ENCODE data around the gene CEMIP2. TPM values are rescaled to one million over a fixed set of nuclear protein-coding genes. Genes with fewer than 3 reads are reported as not detected.
A peak's percentile ranks its signal among the peaks of the same experiment; 100 is the strongest.

Gene CEMIP2
- total and polyA plus RNA-seq, 8 donors, result 12.4 to 218 (median 59.8) TPM

DNA sequence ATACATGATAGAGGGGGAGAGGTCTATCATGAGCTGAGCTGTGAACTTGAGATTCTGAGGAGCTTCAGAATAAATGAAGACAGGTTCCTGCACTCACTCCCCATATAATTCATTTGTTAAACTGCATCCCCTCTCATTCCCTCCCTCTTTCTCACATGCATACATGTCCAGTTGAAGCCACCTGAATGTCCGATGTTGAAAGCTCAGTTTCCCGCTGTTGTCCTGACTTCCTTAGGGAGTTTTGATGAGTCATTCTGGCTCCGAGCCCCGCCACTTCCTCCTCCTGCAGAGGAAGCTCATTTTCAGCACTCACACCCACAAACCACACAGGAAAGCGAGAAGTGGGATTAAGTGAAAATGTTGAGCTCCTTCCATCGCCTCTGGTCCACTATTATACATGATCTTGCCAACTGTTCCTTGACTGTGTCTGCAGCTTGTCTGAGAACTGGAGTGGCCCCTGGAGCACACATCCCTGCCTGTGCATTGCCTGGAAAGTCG lies 121.2 kb downstream of the CEMIP2 start:
- peak in 1 of 3 donors; percentile 57 for TF ChIP-seq POLR2AphosphoS5 (IDR thresholded peaks at IDR 0.05)
- no peak for TF ChIP-seq POLR2A (IDR thresholded peaks at IDR 0.05)
- TF ChIP-seq, protein P1, sequence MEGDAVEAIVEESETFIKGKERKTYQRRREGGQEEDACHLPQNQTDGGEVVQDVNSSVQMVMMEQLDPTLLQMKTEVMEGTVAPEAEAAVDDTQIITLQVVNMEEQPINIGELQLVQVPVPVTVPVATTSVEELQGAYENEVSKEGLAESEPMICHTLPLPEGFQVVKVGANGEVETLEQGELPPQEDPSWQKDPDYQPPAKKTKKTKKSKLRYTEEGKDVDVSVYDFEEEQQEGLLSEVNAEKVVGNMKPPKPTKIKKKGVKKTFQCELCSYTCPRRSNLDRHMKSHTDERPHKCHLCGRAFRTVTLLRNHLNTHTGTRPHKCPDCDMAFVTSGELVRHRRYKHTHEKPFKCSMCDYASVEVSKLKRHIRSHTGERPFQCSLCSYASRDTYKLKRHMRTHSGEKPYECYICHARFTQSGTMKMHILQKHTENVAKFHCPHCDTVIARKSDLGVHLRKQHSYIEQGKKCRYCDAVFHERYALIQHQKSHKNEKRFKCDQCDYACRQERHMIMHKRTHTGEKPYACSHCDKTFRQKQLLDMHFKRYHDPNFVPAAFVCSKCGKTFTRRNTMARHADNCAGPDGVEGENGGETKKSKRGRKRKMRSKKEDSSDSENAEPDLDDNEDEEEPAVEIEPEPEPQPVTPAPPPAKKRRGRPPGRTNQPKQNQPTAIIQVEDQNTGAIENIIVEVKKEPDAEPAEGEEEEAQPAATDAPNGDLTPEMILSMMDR (IDR thresholded peaks at IDR 0.05), result no peak
- TF ChIP-seq EP300 (IDR thresholded peaks at IDR 0.05), result no peak
- WGBS, 5 donors, result 12 to 33% (median 21%) methylated on average over 7 of the region's 7 CpGs

DNA sequence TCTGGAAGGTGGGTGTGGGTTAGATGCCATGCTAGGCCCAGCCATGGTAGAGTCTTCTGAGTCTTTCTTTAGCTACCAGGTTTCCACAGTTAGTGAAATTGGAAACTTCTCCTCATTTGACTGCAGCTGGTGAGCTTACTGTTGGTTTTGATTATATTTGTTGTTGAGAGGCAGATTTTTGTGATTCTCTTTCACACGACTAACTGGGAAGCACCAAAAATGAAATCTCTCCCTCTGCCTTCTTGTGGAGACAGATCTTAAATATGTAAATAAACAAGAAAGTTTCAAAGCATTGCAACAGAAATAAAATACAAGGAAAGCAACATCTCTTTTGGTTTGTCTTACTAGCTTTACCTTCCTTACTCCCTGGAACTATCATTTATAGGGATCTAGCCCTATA lies 122.2 kb downstream of the CEMIP2 start:
- no peak for DNase-seq
- H3K9me3 ChIP-seq, result no peaks in the 10 kb centered on the region
- WGBS, 5 donors, result 70 to 85% (median 80%) methylated on average over 1 of the region's 1 CpG
- peaks cover 0 to 8% (median 0%) of the 10 kb centered on the region in 3 donors for H3K27me3 ChIP-seq
- intact Hi-C loops (cut with DNase I; ENCODE audit: low total_unique reads), result no loop called here
- H3K4me3 ChIP-seq, result no peak overlapping the region
- H3K27ac ChIP-seq, result no peak overlapping the region
- H3K4me1 ChIP-seq, result peaks cover 5 to 12% (median 10%) of the 10 kb centered on the region in 4 donors
- no peak for TF ChIP-seq POLR2A (IDR thresholded peaks at IDR 0.05)
- TF ChIP-seq, protein P1 (IDR thresholded peaks at IDR 0.05), result no peak
- no peak for TF ChIP-seq POLR2AphosphoS5 (IDR thresholded peaks at IDR 0.05)
- no peak for TF ChIP-seq EP300 (IDR thresholded peaks at IDR 0.05)
- H3K36me3 ChIP-seq, result no peaks in the 10 kb centered on the region

More for the DNA sequence above, 121.2 kb downstream of the CEMIP2 start:
- H3K9me3 ChIP-seq, result no peaks in the 10 kb centered on the region
- H3K4me3 ChIP-seq, result no peak overlapping the region
- no peaks in the 10 kb centered on the region for H3K36me3 ChIP-seq
- peak; percentile 63 to 67 for DNase-seq
- H3K4me1 ChIP-seq, result peaks cover 5 to 12% (median 10%) of the 10 kb centered on the region in 4 donors
- H3K27ac ChIP-seq, result no peak overlapping the region
- peaks cover 0 to 8% (median 0%) of the 10 kb centered on the region in 3 donors for H3K27me3 ChIP-seq
- intact Hi-C loops (cut with DNase I; ENCODE audit: low total_unique reads), result no loop called here

DNA sequence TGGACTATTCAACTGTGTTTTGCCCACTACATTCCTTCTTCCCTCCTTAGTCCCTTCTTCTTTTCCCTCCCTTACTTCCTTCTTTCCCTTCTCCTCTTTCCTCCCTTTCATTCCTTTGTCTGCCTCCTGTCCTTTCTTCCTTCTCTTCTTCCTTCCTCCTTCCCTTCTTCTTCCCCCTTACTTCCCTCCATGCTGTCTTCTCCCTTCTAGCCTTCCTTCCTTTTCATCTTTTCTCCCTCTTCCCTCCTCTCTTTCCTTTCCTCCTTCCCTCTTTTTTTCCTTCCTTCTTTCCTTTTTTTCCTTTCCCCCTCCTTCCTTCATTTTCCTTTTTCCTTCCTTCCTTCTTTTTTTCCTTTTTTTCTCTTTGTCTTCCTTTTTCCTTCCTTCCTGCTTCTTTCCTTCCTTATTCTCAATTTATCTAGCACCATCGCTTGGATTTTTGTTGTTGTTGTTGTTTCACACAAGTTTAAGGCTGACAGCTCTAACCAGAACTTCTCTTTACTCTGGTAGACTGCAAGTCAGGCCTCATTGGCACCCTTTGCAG lies 123.4 kb downstream of the CEMIP2 start:
- no peak for TF ChIP-seq POLR2A (IDR thresholded peaks at IDR 0.05)
- no peak for TF ChIP-seq EP300 (IDR thresholded peaks at IDR 0.05)
- TF ChIP-seq POLR2AphosphoS5 (IDR thresholded peaks at IDR 0.05), result no peak
- TF ChIP-seq, protein P1 (IDR thresholded peaks at IDR 0.05), result no peak
- Histone ChIP-seq H3K4me3 (no peak overlapping the region), H3K36me3 (no peaks in the 10 kb centered on the region), H3K27me3 (peaks cover 0 to 8% (median 0%) of the 10 kb centered on the region in 3 donors), H3K9me3 (no peaks in the 10 kb centered on the region), H3K27ac (no peak overlapping the region), H3K4me1 (peaks cover 5 to 12% (median 10%) of the 10 kb centered on the region in 4 donors)
- intact Hi-C loops (cut with DNase I; ENCODE audit: low total_unique reads), result no loop called here
- no peak for DNase-seq
- 90 to 95% (median 92%) methylated on average over 1 of the region's 1 CpG for WGBS, 5 donors

DNA sequence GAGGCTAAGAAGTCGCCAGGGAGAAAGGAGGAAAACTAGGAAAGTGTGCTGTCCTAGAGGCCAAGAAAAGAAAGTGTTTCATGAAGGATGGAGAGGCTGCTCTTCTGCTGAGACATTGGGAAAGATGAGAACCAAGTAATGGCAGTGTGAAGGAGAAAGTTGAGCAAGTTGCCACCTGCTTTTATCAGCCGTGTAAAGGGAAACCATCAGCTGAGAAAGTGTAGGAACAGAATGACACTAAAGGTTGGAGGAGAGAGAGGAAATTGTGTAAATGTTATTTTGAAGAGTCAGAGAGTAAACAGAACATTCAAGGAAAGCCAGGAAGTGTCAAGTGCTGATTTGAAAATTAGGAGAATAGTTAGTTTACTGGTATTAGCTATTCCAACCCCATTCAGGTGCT lies 125.0 kb downstream of the CEMIP2 start:
- H3K4me3 ChIP-seq, result no peak overlapping the region
- TF ChIP-seq POLR2AphosphoS5 (IDR thresholded peaks at IDR 0.05), result no peak
- TF ChIP-seq EP300 (IDR thresholded peaks at IDR 0.05), result no peak
- TF ChIP-seq, protein P1 (IDR thresholded peaks at IDR 0.05), result no peak
- no peak for TF ChIP-seq POLR2A (IDR thresholded peaks at IDR 0.05)
- peaks cover 5 to 19% (median 10%) of the 10 kb centered on the region in 4 donors for H3K4me1 ChIP-seq
- peaks cover 0 to 8% (median 0%) of the 10 kb centered on the region in 3 donors for H3K27me3 ChIP-seq
- intact Hi-C loops (cut with DNase I; ENCODE audit: low total_unique reads), result no loop called here
- no peak for DNase-seq
- H3K36me3 ChIP-seq, result no peaks in the 10 kb centered on the region
- H3K27ac ChIP-seq, result no peak overlapping the region
- 63 to 77% (median 68%) methylated on average over 2 of the region's 2 CpGs for WGBS, 5 donors
- no peaks in the 10 kb centered on the region for H3K9me3 ChIP-seq
